GM18951 (cell line): Measurements from ENCODE around the gene ASXL1.
"Not testable (repeated sequence)": the region's sequence is repeated elsewhere in the genome, so short reads cannot be mapped to it uniquely, and the experiment has no call there.

Source experiments
- POLR2A ChIP-seq: IDR thresholded peaks from 4 replicates; pipeline ENCODE4 v1.6.1; 2011; ENCODE audit warnings: mild to moderate bottlenecking; ENCODE audit not compliant: insufficient read length, insufficient read depth; ENCODE audit errors: extremely low read depth
- in situ Hi-C: fragments of 300-500 bp; cut with MboI; formaldehyde crosslinking; loops from one replicate; pipeline ENCODE4 v1.12.0; 2022; ENCODE audit warnings: low sequenced_read_pairs, mixed read lengths, inconsistent platforms; ENCODE audit not compliant: unreplicated experiment

Gene ASXL1

DNA sequence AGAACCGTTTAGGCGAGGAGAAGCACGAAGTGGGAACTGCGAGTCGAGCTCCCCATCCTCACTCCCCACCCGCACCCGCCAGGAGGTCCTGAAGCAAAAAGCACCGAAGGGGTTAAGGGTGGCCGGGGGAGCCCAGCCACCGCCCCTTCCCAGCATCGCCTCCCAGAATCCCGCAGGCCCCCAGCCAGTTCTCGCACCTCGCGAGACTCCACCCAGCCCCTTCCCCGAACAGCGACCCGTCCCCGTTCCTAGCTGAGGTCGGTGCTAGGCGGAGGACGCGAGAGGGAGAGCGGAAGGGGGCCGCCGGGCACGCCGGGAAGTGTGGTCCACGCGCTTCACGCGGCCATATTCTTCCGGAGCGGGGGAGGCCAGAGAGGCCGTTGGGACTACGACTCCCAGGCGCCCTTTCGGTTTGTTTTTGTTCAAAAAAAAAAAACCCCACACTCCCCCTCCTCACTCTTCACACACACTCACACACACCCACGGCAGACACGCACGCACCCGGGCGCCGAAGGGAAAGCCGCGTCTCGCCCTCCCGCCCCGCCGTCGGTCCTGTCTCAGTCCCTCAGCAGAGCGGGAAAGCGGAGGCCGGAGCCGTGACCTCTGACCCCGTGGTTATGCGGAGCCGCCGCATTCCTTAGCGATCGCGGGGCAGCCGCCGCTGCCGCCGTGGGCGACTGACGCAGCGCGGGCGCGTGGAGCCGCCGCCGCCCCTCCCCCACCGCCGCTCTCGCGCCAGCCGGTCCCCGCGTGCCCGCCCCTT lies at the start of gene ASXL1:
ASXL1 (plus strand) TSS at position 463 of the 763 bp plus-strand sequence. CDS start 445 bp downstream, outside the sequence.
- in situ Hi-C loops, result no loop called here
- peak; percentile 63 for TF ChIP-seq POLR2A

DNA sequence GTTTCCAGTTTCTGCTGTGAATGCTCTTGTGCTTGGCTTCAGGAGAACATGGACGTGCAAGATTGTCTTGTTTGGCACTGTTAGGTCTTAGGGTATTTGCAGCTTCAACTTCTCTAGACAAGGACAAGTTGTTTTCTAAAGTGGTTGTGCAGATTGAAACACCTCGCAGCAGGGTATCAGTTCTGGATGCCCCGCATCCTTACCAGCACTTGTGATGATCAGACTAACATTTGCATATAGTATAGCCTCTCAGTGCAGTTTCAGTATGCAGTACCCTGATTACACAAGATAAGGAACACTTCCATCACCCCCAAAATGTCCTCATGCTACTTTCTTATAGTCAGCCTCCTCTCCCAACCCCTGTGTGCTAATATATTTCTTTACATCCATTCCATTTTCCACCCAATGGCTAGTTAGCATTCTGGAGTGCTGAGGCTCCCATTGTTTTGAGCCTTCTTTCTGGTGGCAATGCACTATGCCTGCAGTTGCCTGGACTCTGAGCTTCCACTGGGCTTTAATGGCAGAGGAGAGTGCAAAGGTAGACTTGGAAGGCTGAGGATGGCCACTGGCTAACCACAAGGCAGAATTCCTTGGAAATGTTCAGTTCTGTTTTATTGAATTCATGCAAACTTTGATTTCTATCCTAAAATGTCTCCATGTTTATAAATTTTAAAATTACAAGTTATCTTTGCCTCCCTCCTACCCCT lies 45.3 kb upstream of the ASXL1 start:
- in situ Hi-C loops, result no loop called here
- TF ChIP-seq POLR2A, result no peak

DNA sequence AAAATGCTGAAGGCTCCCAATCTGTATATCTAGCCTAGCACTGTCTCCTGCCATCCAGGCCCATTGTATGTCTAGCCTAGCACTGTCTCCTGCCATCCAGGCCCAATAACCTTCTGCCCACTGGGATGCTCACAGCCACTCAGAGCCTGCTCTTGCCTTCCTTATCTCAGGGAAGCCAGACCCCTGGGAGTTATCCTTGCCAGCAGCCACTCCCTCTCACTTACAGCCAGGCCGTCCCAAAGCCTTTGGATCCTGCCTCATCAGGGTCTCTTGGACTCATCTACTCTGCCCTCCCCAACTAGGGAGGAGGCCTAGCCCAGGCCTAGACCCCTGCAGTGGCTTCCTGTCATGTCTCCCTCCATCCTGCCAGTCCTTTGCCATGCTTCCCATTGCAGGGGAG lies 43.4 kb upstream of the ASXL1 start:
- in situ Hi-C loops, result no loop called here
- TF ChIP-seq POLR2A, result no peak

DNA sequence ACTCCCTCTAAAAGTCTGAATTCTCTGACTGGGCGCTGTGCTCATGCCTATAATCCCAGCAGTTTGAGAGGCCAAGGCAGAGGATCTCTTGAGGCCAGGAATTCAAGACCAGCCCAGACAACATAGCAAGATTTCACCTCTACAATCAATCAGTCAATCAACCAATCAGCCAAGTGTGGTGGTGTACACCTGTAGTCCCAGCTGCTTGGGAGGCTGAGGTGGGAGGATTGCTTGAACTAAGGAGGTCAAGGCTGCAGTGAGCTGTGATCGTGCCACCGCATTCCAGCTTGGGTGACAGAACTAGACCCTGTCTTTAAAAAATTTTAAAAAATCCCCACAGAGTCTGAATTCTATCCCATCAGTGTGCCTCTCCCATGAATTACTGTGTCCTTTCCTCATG lies 42.7 kb upstream of the ASXL1 start:
- in situ Hi-C loops, result no loop called here
- no peak for TF ChIP-seq POLR2A

DNA sequence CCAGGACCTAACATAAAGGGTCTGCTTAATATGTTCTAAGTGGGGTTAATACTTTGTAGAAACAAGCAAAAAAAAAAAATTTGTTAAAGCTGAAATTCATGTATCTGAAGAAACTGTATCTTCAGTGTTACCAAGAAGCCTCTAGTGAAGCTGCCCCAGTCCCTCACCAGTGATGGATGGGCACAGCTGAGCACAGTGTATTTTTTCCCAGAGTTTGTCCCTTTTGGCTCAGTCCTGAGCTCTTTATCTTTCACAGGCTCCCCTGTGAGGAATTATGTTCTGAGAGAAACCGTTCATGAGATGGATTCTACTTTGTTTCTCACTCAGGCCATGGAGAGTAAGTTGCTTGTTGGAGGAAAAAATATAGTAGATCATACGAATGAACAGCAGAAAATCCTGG lies 42.2 kb upstream of the ASXL1 start:
- no peak for TF ChIP-seq POLR2A
- in situ Hi-C loops, result no loop called here

DNA sequence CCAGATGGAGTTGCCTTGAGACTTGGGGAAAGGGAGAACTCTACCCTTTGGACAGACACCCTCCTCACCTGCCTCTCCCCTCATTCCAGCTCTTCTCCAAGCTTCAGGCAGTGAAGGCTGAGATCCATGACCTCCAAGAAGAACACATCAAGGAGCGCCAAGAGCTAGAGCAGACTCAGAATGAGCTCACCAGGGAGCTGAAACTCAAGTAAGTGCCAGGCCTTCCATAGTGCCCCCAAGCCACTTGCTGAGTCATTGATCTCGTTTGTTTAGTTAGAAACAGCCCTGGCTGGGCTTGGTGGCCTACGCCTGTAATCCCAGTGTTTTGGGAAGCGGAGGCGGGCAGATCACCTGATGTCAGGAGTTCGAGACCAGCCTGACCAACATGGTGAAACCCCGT lies 41.5 kb upstream of the ASXL1 start:
- in situ Hi-C loops, result no loop called here

DNA sequence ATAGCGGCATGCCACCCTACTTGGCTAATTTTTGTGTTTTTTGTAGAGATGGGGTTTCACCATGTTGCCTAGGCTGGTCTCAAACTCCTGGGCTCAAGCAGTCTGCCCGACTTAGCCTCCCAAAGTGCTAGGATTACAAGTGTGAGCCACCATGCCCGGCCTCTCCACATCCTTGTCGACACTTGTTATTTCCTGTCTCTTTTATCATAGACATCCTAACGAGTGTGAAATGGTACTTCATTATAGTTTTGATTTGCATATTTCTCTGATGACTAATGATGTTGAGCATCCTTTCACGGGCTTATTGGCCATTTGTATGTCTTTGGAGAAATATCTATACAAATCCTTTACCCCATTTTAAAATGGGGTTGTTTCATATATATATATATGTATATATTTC lies 39.0 kb upstream of the ASXL1 start:
- in situ Hi-C loops, result no loop called here
- TF ChIP-seq POLR2A, result no peak

More for the DNA sequence above, 41.5 kb upstream of the ASXL1 start:
- TF ChIP-seq POLR2A, result no peak

DNA sequence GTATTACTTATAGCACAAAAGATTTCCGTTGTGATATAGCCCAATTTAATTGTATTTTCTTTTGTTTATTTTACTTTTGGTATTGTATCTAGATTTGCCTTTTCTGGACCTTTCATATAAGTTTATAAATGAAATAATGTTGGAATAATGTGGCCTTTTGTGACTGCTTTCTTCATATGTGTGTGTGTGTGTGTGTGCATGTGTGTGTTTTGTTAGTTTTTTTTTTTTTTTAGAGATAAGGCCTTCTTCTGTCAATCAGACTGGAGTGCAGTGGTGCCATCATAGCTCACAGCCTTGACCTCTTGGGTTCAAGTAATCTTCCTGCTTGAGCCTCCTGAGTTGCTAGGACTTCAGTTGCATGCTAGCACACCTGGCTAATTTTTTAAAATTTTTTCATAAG lies 37.8 kb upstream of the ASXL1 start:
- in situ Hi-C loops, result no loop called here

DNA sequence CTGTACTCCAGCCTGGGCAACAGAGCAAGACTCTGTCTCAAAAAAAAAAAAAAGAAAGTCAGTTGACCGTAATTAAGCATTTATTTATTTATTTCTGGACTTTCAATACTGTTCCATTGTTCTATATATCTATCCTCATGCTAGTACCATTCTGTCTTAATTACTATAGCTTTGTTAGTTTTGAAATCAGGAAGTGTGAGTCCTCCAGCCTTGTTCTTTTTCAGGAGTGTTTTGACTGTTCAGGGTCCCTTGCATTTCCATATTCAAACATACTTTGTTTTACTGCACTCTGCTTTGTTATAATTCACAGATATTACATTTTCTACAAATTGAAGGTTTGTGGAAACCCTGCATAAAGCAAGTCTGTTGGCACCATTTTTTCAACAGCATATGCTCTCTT lies 36.7 kb upstream of the ASXL1 start:
- TF ChIP-seq POLR2A, result no peak
- in situ Hi-C loops, result no loop called here

More for the DNA sequence above, 37.8 kb upstream of the ASXL1 start:
- TF ChIP-seq POLR2A, result no peak

DNA sequence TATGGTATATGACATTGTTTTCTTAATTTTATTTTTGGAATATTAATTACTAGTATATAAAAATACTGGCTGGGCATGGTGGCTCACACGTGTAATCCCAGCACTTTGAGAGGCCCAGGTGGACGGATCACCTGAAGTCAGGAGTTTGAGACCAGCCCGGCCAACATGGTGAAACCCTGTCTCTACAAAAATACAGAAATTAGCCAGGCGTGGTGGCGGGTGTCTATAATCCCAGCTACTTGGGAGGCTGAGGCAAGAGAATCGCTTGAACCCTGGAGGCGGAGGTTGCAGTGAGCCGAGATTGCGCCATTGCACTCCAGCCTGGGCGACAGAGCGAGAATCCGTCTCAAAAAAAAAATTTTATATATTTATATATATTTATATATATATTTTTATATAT lies 35.9 kb upstream of the ASXL1 start:
- in situ Hi-C loops, result not testable (repeated sequence)

DNA sequence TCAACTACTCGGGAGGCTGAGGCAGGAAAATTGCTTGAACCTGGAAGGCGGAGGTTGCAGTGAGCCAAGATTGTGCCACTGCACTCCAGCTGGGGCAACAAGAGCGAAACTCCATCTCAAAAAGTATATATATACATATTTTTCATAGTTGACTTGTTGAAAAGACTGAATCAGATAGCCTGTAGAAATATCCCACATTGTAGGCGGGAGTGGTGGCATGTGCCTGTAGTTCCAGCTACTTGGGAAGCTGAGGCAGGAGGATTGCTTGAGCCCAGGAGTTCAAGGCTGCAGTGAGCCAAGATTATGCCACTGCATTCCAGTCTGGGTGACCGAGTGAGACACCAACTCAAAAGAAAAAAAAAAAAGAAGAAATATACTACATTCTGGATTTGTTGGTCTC lies 34.4 kb upstream of the ASXL1 start:
- in situ Hi-C loops, result not testable (repeated sequence)

DNA sequence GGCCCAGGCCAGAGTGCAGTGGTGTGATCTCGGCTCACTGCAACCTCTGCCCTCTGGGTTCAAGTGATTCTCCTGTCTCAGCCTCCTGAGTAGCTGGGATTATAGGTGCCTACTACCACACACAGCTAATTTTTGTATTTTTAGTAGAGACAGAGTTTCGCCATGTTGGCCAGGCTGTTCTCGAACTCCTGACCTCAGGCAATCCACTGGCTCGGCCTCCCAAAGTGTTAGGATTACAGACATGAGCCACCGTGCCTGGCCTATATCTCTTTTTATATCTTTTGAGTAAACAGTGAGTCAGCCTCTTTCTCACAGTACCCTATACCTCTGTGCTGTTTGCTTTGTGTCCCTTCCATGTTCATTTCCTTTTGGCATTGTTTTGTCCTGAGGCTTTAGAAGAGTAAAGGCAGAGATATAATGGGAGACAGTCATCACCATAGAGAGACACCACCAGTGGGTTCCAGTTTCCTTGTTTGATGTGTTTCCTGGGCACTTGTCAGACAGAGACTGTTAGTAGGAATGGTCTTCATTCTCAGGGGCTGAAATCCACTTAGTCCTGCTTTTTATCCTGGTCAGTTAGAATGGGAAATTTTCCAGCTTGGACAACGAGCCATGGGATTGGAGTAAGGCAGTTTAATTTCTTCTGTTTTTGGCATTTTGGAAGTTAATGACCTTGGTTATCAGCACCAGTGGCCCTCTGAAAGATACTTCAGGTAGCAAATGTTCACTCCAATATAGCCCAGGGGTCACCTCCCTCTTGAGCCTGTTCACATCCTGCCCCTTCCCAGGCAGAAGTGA lies 32.2 kb upstream of the ASXL1 start:
- in situ Hi-C loops, result no loop called here
- TF ChIP-seq POLR2A, result no peak

DNA sequence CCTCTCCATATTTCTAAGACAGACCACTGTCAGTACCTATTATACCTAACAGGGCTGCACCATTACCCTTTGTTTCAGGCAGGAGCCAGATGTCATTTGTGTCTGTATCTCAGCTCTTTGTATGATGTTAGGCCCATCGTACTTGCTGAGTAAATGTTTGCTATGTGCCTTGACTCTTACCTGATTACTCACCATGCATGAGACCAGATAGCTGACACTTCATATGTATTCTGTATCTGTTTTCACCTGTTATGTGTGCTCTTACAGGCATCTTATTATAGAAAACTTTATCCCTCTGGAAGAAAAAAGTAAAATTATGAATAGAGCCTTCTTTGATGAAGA lies 31.7 kb upstream of the ASXL1 start:
- in situ Hi-C loops, result no loop called here

More for the DNA sequence above, 31.7 kb upstream of the ASXL1 start:
- TF ChIP-seq POLR2A, result no peak
